Stomach (tissue), 9 donors: Measurements from ENCODE around the gene KIF14. TPM values are rescaled to one million over a fixed set of nuclear protein-coding genes. Genes with fewer than 3 reads are reported as not detected.
"Not testable (repeated sequence)": the region's sequence is repeated elsewhere in the genome, so short reads cannot be mapped to it uniquely, and the experiment has no call there.

Experiments used
- DNase-seq, 2 donors: peaks; one replicate each; pipeline versions ENCODE4 v3.0.0 to v3.0.0-alpha.2; 2013 to 2019
- H3K27ac ChIP-seq, 5 donors: fragments of 200-600 bp in 4 of 5; sonication (generic) in 4 of 5; one replicate each; pipeline ENCODE4 v1.5.1; 2013 to 2019; ENCODE audit warnings: mild to moderate bottlenecking in 1 of 5, moderate library complexity in 1 of 5
- H3K27me3 ChIP-seq, 3 donors: fragments of 200-600 bp; sonication (generic); one replicate each; pipeline ENCODE4 v1.5.1; 2017 to 2019; ENCODE audit warnings: mixed run types in 1 of 3
- H3K36me3 ChIP-seq, 4 donors: fragments of 200-600 bp; sonication (generic); 1 replicate in 3 of 4; 2 replicates in 1 of 4; pipeline ENCODE4 v1.5.1; 2016 to 2019
- H3K4me1 ChIP-seq, 4 donors: fragments of 200-600 bp; sonication (generic); one replicate each; pipeline ENCODE4 v1.5.1; 2016 to 2019
- H3K4me3 ChIP-seq, 4 donors: fragments of 200-600 bp; sonication (generic) in 3 of 4; one replicate each; pipeline ENCODE4 v1.5.1; 2016 to 2019; ENCODE audit warnings: mild to moderate bottlenecking in 1 of 4
- H3K9me3 ChIP-seq, 4 donors: fragments of 200-600 bp; sonication (generic); one replicate each; pipeline ENCODE4 v1.5.1; 2016 to 2019
- CTCF ChIP-seq, 7 experiments: fragments of 450-650 bp in 4 of 7; fragments of 200-600 bp in 3 of 7; sonication (generic) in 3 of 7; IDR thresholded peaks; one replicate each; pipeline ENCODE4 v1.5.1; 2016 to 2019; ENCODE audit warnings: antibody characterized with exemption in 7 of 7, control low read depth in 2 of 7, mild to moderate bottlenecking in 1 of 7
- EP300 ChIP-seq: sonication (generic); formaldehyde crosslinking; IDR thresholded peaks from one replicate; pipeline ENCODE4 v1.6.1; 2017; ENCODE audit warnings: antibody characterized with exemption
- POLR2A ChIP-seq, 4 donors: fragments of 450-650 bp; IDR thresholded peaks; one replicate each; pipeline ENCODE4 v1.6.1; 2016; ENCODE audit warnings: antibody characterized with exemption in 4 of 4, control low read depth in 2 of 4, mild to moderate bottlenecking in 1 of 4, moderate library complexity in 1 of 4
- POLR2AphosphoS5 ChIP-seq, 3 donors: sonication (generic); formaldehyde crosslinking; IDR thresholded peaks; one replicate each; pipeline ENCODE4 v1.6.1; 2016; ENCODE audit warnings: antibody characterized with exemption in 3 of 3
- WGBS, 5 donors: extraction: QIAGEN DNeasy Blood & Tissue Kit in 3 of 5; methylation state at CpG; one replicate each; pipeline versions ENCODE4 v1.1.5 to v1.1.7; 2013 to 2018; 5-methylcytosine and 5-hydroxymethylcytosine counted together
- intact Hi-C: fragments of 100-400 bp; cut with DNase I; formaldehyde crosslinking; loops from one replicate; pipeline ENCODE4 v1.15.1; 2023; ENCODE audit warnings: low total_unique reads
- polyA plus RNA-seq, 3 donors: library from polyadenylated mRNA; stranded (reverse); fragments of 200-250 nt; gene quantifications; one replicate each; pipeline ENCODE4 v1.2.3, GENCODE V29; 2013
- total RNA-seq, 5 donors: library from RNA; depleted of rRNA; stranded (reverse); fragments of >200 nt; gene quantifications; one replicate each; pipeline versions ENCODE4 v1.1.0 to v1.2.3, GENCODE V29; 2014 to 2016
- donor health status: healthy with polysubstance abuse.
- donor health status: Bipolar disorder and iron deficiency.
- donor health status: healthy.

Gene KIF14
- total and polyA plus RNA-seq, 8 donors, result 0.25 to 2.2 (median 0.63) TPM; not detected in 1

GRCh38 chr1:200634261-200635122 is 13.9 kb upstream of the KIF14 start:
- whole genome bisulfite sequencing, 5 donors, result 39 to 75% (median 47%) methylated on average over 1 to 2 of the region's 2 CpGs
- H3K4me3 ChIP-seq, result no peak overlapping the region

DNA sequence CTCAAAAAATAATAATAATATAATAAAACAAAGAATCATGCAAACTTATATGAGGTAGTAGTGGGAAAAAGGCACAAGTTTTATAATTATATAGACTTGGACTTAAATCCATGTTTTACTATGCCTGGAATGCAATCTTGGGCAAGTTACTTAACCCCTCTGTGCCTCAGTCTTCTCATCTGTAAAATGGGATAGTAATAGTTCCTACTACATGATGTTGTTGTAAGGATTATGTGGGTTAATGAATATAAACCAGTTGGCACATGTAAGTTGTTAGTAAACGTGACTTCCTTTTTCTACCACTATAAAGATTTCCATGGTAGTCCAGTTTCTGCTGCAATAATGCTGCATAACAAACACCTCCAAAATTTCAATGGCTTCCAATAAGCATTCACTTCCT is 10.8 kb upstream of the KIF14 start:
- Histone ChIP-seq H3K4me3 (no peak overlapping the region), H3K27ac (no peak overlapping the region), H3K4me1 (no peaks in the 10 kb centered on the region), H3K9me3 (no peaks in the 10 kb centered on the region), H3K36me3 (no peaks in the 10 kb centered on the region), H3K27me3 (no peaks in the 10 kb centered on the region)
- WGBS, 5 donors, result 87 to 100% (median 96%) methylated on average over 1 of the region's 1 CpG
- intact Hi-C loops, result no loop called here
- TF ChIP-seq POLR2A (IDR thresholded peaks at IDR 0.05) (no peak), EP300 (no peak), POLR2AphosphoS5 (IDR thresholded peaks at IDR 0.05) (no peak), CTCF (IDR thresholded peaks at IDR 0.05) (no peak)
- no peak for DNase-seq

More at GRCh38 chr1:200634261-200635122, 13.9 kb upstream of the KIF14 start:
- Histone ChIP-seq H3K36me3 (peaks cover 0 to 4% (median under 1%) of the 10 kb centered on the region in 4 donors), H3K27ac (no peak overlapping the region), H3K27me3 (no peaks in the 10 kb centered on the region), H3K4me1 (no peaks in the 10 kb centered on the region), H3K9me3 (no peaks in the 10 kb centered on the region)
- TF ChIP-seq POLR2A (IDR thresholded peaks at IDR 0.05) (no peak), CTCF (IDR thresholded peaks at IDR 0.05) (no peak), EP300 (no peak), POLR2AphosphoS5 (IDR thresholded peaks at IDR 0.05) (no peak)
- DNase-seq, result no peak
- intact Hi-C loops, result no loop called here

DNA sequence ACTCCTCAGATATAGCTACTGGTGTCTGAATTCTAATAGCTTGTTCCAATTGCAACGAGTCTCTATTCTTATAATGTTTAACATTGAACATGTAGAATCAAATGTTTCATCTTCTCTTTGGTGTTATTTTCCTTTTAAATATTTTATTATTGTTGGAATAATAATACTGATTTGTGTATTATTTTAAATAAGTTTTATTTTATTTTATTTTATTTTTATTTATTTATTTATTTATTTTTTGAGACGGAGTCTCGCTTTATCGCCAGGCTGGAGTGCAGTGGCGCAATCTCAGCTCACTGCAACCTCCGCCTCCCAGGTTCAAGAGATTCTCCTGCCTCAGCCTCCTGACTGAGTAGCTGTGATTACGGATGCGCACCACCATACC is 10.0 kb upstream of the KIF14 start:
- H3K4me3 ChIP-seq, H3K27ac ChIP-seq, H3K27me3 ChIP-seq, H3K36me3 ChIP-seq, intact Hi-C loops, H3K4me1 ChIP-seq, H3K9me3 ChIP-seq, DNase-seq: not testable (repeated sequence)
- WGBS, 5 donors, result 86 to 97% (median 95%) methylated on average over 8 of the region's 8 CpGs

DNA sequence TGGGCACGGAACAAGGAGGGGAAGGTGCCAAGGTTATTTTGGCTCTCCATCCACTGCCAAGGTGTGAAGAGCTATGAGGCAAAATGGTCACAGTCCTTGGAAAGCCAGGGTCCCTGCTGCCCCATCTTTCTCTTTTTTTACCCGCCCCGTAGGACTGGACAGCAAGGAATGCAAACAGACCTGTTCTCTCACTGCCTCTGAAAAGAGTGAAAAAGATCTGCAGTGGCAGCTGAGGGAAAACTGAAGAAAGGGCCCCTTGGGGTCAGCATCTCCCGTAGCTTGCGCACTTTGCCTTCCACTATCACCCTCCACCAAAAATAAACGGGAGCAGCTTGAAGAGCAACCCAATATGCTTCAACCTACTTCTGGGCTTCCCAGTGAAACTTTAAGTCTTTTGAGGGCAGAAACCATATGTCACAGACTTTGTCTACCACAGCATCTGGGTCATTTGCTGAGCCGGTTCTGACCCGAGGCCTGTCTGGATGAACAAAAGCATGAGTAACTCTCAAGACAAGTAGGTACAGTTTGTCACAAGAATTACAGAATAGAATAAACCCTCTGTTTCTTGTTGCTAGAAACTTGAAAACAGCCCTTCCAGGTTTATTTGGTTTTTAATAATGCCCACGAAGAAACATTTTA is 9.4 kb upstream of the KIF14 start:
- DNase-seq, result no peak
- no peaks in the 10 kb centered on the region for H3K27me3 ChIP-seq
- TF ChIP-seq POLR2AphosphoS5 (IDR thresholded peaks at IDR 0.05) (no peak), EP300 (no peak), POLR2A (IDR thresholded peaks at IDR 0.05) (no peak), CTCF (IDR thresholded peaks at IDR 0.05) (no peak)
- H3K27ac ChIP-seq, result no peak overlapping the region
- no peaks in the 10 kb centered on the region for H3K4me1 ChIP-seq
- WGBS, 5 donors, result 65 to 76% (median 69%) methylated on average over 9 of the region's 9 CpGs
- H3K9me3 ChIP-seq, result no peaks in the 10 kb centered on the region
- intact Hi-C loops, result loop anchor here (10.0 kb wide), 1 partner anchor 175 kb away; no protein-coding TSS in a partner anchor
- no peak overlapping the region for H3K4me3 ChIP-seq
- H3K36me3 ChIP-seq, result no peaks in the 10 kb centered on the region
